ENCODE measurements around the gene SAMD5.

DNA sequence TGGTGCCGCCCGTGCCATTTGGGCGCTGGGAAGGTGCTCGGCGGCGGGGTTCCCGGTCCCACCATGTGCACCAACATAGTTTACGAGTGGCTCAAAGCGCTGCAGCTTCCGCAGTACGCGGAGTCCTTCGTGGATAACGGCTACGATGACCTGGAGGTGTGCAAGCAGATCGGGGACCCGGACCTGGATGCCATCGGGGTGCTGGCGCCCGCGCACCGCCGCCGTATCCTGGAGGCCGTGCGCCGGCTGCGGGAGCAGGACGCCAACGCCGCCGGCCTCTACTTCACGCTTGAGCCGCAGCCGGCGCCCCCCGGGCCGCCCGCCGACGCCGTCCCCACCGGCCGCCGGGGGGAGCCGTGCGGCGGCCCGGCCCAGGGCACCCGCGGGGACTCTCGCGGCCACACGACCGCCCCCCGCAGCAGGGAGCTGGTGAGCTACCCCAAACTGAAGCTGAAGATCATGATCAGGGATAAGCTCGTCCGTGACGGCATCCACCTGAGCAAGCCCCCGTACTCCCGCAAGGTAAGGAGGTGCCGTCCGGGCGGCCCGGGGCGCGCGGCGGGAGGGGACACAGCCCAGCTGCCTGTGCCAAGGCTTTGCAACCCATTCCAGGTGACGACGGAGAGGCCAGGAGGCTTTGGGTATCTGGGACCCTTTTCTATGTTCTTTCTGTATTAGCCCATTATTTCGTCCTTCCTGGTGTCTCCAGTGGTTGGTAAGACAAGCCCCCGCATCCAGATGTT, 547 bp downstream of the SAMD5 start:
- TF ChIP-seq, protein P1, sequence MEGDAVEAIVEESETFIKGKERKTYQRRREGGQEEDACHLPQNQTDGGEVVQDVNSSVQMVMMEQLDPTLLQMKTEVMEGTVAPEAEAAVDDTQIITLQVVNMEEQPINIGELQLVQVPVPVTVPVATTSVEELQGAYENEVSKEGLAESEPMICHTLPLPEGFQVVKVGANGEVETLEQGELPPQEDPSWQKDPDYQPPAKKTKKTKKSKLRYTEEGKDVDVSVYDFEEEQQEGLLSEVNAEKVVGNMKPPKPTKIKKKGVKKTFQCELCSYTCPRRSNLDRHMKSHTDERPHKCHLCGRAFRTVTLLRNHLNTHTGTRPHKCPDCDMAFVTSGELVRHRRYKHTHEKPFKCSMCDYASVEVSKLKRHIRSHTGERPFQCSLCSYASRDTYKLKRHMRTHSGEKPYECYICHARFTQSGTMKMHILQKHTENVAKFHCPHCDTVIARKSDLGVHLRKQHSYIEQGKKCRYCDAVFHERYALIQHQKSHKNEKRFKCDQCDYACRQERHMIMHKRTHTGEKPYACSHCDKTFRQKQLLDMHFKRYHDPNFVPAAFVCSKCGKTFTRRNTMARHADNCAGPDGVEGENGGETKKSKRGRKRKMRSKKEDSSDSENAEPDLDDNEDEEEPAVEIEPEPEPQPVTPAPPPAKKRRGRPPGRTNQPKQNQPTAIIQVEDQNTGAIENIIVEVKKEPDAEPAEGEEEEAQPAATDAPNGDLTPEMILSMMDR (IDR thresholded peaks at IDR 0.05): peak in 1 of 5 experiments; percentile 30
- no peak for TF ChIP-seq POLR2A (IDR thresholded peaks at IDR 0.05)
- TF ChIP-seq EP300 (IDR thresholded peaks at IDR 0.05): no peak
